Activated CD4-positive, alpha-beta T cell treated with anti-CD3 and anti-CD28 coated beads, Interleukin-10, Interleukin-2, amounts not matched to agents 100 ng/mL and 50 ng/mL, durations not matched to agents 16 hours and 8 hours (primary cell): ENCODE results near the gene SREBF2.
A peak's percentile ranks its signal among the peaks of the same experiment; 100 is the strongest.
"Not testable (repeated sequence)": the region's sequence is repeated elsewhere in the genome, so short reads cannot be mapped to it uniquely, and the experiment has no call there.

Source experiments
- DNase-seq: peaks from one replicate; pipeline ENCODE4 v3.0.0-alpha.2; 2020

Gene SREBF2

GRCh38 chr22:41821471-41822316 lies 11.2 kb upstream of the SREBF2 start:
- no peak for DNase-seq

- peak; percentile 71 for DNase-seq
Measured at GRCh38 chr22:41822317-41823057, 10.4 kb upstream of the SREBF2 start.

- DNase-seq: no peak
Measured at GRCh38 chr22:41823797-41824196, 9.1 kb upstream of the SREBF2 start.

GRCh38 chr22:41825376-41825775 lies 7.5 kb upstream of the SREBF2 start:
- no peak for DNase-seq

DNA sequence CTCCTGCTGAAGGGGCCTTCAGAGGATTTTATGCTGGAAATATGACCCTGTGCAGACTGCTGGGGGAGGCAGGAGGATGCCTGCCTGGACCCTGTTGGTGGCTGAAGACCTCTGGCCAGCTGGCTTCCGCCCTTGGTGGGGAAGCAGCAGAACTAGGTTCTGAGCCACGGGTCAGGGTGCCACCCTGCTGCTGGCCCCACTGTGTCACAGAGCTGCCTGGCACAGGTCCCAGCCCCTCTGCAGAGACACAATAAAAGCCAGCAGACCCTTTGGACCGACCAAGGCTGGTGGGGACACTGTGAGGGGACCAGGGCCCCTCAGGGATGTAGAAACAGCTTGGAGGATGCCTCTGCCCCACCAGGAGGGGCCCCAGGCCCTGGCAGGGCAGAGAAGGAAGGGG lies 6.9 kb upstream of the SREBF2 start:
- no peak for DNase-seq

DNA sequence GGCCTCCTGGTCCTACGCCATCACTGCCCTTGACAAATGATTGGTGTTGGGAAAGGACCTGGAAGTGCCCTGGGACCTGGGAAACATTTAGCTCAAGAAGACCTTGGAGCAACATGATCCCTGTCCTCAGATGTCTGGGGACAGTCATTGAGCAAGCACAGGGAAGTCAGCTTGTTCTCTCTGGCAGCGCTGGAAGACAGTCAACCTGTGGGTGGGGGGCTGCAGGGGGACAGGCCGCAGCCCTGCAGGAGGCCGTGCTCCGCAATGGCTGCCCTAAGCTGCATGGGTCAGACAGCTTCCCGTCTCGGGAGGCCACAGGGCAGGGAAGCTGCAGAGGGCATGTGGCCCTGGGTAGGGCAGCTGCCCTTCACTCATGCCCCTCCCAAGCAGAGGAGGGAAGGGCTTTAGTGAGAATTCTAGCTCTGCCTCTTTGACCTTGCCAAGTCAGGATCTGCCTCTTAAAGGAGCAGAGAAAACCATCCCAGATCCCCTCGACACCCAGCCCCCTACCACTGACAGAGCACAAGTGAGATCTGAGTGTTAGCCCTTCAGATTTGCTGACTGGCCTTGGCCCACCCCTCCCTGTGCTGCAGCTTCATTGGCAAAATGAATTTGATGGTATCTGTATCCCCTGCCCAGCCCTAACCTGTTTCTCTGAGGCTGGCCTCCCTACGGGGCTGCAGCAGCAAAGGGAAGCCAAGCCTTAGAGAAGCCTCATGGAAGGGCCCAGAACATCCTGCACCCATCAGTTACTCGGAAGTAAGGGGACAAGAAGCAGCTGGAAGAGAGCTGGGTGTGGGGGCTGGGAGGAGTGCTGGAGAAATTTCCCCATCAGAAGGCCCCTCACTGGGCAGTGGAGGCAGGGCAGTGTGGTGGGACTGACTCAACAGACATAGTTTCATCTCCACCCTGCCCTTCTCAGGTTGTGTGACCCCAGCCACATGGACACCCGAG lies 6.2 kb upstream of the SREBF2 start:
- no peak for DNase-seq

GRCh38 chr22:41827671-41828070 lies 5.2 kb upstream of the SREBF2 start:
- DNase-seq: no peak

- DNase-seq: no peak
Measured at GRCh38 chr22:41828516-41828915, 4.4 kb upstream of the SREBF2 start.

GRCh38 chr22:41830174-41830573 lies 2.7 kb upstream of the SREBF2 start:
- DNase-seq: no peak

- no peak for DNase-seq
Measured at GRCh38 chr22:41831383-41831782, 1.5 kb upstream of the SREBF2 start.

DNA sequence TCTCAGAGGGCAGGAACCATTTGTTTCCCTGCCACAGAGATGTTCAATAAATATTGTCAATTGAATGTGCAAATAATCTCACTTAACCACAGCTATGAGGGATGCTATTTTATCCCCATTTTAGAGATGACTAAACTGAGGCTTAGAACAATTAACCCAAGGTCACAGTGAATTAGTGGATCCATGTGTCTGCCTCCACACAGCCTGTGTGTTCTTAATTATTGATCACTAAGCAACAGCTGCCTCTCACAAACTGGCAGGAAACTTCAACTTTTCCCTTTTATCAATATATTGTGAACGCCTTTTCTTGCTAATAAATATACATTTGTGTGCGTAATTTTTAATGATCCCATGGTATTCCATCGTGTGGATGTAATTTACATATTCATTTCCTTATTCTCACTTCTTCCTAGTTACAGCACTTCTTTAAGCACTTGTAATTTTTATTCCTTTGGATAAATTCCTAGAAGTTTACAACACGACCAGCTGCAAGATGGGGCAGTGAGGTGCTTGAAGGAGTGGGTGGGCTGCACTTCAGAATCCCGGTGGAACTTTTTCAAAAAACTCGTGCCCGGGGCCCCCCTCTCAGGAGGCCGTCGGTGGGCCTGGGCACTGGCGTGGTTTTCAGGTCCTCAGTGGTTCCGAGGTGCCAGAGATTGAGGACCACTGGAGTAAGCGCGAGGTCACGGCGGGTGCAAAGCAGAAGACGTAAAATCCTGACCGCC lies 915 bp upstream of the SREBF2 start:
- DNase-seq: no peak

GRCh38 chr22:41833369-41834004 lies 582 bp downstream of the SREBF2 start:
- DNase-seq: peak; percentile 48

- DNase-seq: no peak
Measured at GRCh38 chr22:41834005-41834944, 1.4 kb downstream of the SREBF2 start.

DNA sequence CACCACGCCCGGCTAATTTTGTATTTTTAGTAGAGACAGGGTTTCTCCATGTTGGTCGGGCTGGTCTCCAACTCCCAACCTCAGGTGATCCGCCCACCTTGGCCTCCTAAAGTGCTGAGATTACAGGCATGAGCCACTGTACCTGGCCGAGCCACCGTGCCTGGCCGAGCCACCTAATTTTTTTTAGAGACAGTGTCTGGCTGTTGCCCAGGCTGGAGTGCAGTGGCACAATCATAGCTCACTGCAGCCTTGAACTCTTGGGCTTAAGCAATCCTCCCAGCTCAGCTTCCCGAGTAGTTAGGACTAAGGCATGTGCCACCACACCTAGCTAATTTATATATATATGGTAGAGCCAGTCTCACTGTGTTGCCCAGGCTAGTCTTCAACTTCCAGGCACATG lies 2.6 kb downstream of the SREBF2 start:
- DNase-seq: not testable (repeated sequence)

- DNase-seq: no peak
Measured at GRCh38 chr22:41836551-41836950, 3.6 kb downstream of the SREBF2 start.

DNA sequence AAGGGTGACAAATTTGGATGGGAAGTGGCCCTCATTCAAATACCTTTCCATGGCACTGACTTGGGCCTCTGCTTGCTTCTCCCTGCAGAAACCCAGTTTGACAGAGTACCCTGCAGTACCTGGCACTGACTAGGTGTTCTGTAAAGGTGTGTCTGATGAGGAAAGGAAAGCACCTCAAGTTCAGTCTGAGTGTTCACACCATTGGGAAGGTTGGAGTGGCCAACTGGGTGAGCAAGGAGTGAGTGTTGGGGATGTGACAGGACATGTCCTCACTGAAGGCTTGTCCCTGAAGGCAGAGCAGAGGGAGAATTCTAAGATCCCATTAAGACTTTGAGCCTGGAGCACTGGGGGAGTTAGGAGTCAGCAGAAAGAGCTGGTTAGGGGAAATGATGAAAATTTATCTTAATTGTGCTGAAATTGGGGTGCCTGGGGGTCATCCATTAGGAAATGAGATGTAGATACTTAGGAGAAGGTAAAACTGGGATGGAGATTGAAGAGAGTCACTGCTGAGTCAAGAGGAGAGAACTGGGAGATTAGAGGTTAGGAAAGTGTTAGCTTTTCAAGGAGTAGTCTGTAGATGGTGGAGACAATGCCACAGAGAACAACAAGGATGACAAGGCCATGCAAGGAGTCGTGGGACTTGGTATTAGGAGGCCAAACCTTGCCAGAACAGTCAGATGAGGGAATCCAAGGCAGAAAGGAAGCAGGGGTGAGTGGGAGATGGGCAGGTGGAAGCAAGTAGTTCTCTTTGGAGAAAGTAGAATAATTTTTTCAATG lies 6.1 kb downstream of the SREBF2 start:
- no peak for DNase-seq

DNA sequence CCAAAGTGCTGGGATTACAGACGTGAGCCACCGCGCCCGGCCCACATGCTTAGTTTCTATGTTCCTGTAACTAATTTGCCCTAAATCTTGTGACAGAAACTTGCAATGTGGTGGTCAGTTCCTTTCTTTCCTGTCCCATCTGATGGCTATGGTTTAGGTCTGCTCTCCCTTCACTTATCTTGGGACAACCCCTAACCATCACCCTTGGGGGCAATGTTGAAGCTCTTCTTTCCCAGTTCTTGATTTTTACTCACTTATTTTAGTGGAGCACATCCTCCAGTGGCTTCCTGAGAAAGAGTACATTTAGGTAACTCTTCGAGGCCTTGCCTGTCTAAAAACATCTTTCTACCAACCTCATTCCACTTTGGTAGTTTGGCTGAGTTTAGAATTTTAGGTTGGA lies 7.3 kb downstream of the SREBF2 start:
- DNase-seq: no peak

GRCh38 chr22:41841085-41841712 lies 8.3 kb downstream of the SREBF2 start:
- no peak for DNase-seq
